HepG2 (cell line): ENCODE results near the gene ALDH3B2. TPM values are rescaled to one million over a fixed set of nuclear protein-coding genes. Genes with fewer than 3 reads are reported as not detected.

Experiments
- ATF3 ChIP-seq: sonication (generic); formaldehyde crosslinking; IDR thresholded peaks from 2 replicates; pipeline ENCODE4 v1.4.0; 2020; ENCODE audit warnings: missing genetic modification reagents
- CBX2 ChIP-seq, 2 experiments: fragments of 200-600 bp in 1 of 2; sonication (generic); formaldehyde crosslinking in 1 of 2; IDR thresholded peaks; 2 replicates each; pipeline versions ENCODE4 v1.7.0 to v1.8.1; 2018 to 2022; ENCODE audit warnings: low read depth in 2 of 2, low read length in 1 of 2, mild to moderate bottlenecking in 1 of 2, missing genetic modification reagents in 1 of 2
- EED ChIP-seq: sonication (generic); formaldehyde crosslinking; IDR thresholded peaks from 2 replicates; pipeline ENCODE4 v1.5.0; 2020; ENCODE audit warnings: mild to moderate bottlenecking, missing genetic modification reagents
- ELF1 ChIP-seq: sonication (generic); formaldehyde crosslinking; IDR thresholded peaks from 2 replicates; pipeline ENCODE4 v1.4.0; 2020; ENCODE audit warnings: missing genetic modification reagents
- IRF2 ChIP-seq: IDR thresholded peaks from 2 replicates; pipeline ENCODE4 v1.6.1; 2018; ENCODE audit warnings: missing genetic modification reagents, missing compliant biosample characterization
- KDM2A ChIP-seq: sonication (generic); formaldehyde crosslinking; IDR thresholded peaks from 2 replicates; pipeline ENCODE4 v1.4.0; 2020; ENCODE audit warnings: low read depth, missing genetic modification reagents, borderline replicate concordance
- KLF12 ChIP-seq: sonication (generic); formaldehyde crosslinking; IDR thresholded peaks from 2 replicates; pipeline ENCODE4 v1.4.0; 2020; ENCODE audit warnings: missing genetic modification reagents, borderline replicate concordance
- MBNL3 ChIP-seq: fragments of 250-450 bp; sonication (Bioruptor Pico); conservative IDR thresholded peaks from 2 replicates; pipeline ENCODE4 v1.8.0; 2022; ENCODE audit warnings: mild to moderate bottlenecking, inconsistent platforms
- MXI1 ChIP-seq: IDR thresholded peaks from 3 replicates; pipeline ENCODE4 v1.6.1; 2012; ENCODE audit warnings: low read depth, low read length, inconsistent platforms, borderline replicate concordance
- TCF12 ChIP-seq, 2 experiments: fragments of 450-650 bp in 1 of 2; sonication (generic) in 1 of 2; formaldehyde crosslinking in 1 of 2; IDR thresholded peaks; 2 replicates each; pipeline versions ENCODE4 v1.6.1 to v1.8.0; 2017 to 2022; ENCODE audit warnings: antibody characterized with exemption in 1 of 2, mild to moderate bottlenecking in 1 of 2, missing genetic modification reagents in 1 of 2, moderate library complexity in 1 of 2
- THRA ChIP-seq: sonication (generic); formaldehyde crosslinking; IDR thresholded peaks from 2 replicates; pipeline ENCODE4 v1.4.0; 2020; ENCODE audit warnings: missing genetic modification reagents, borderline replicate concordance
- ZFP37 ChIP-seq: sonication (generic); formaldehyde crosslinking; IDR thresholded peaks from 2 replicates; pipeline ENCODE4 v1.4.0; 2020; ENCODE audit warnings: missing genetic modification reagents, borderline replicate concordance
- ZNF383 ChIP-seq: sonication (generic); formaldehyde crosslinking; IDR thresholded peaks from 2 replicates; pipeline ENCODE4 v1.4.0; 2020; ENCODE audit warnings: missing genetic modification reagents, mild to moderate bottlenecking, borderline replicate concordance
- ZNF512B ChIP-seq: sonication (generic); formaldehyde crosslinking; IDR thresholded peaks from 2 replicates; pipeline ENCODE4 v1.5.1; 2020; ENCODE audit warnings: missing genetic modification reagents, mild to moderate bottlenecking, borderline replicate concordance
- ZNF616 ChIP-seq: sonication (generic); formaldehyde crosslinking; IDR thresholded peaks from 2 replicates; pipeline ENCODE4 v1.5.0; 2020; ENCODE audit warnings: low read depth, mild to moderate bottlenecking, missing genetic modification reagents
- ZNF687 ChIP-seq: sonication (generic); formaldehyde crosslinking; IDR thresholded peaks from 2 replicates; pipeline ENCODE4 v1.5.1; 2020; ENCODE audit warnings: mild to moderate bottlenecking, missing genetic modification reagents, moderate library complexity
- ZNF782 ChIP-seq: sonication (generic); formaldehyde crosslinking; IDR thresholded peaks from 2 replicates; pipeline ENCODE4 v1.4.0; 2020; ENCODE audit warnings: missing genetic modification reagents, mild to moderate bottlenecking, borderline replicate concordance
- ZSCAN12 ChIP-seq: sonication (generic); formaldehyde crosslinking; IDR thresholded peaks from 2 replicates; pipeline ENCODE4 v1.9.0; 2021; ENCODE audit warnings: mild to moderate bottlenecking, missing genetic modification reagents
- ZSCAN31 ChIP-seq: sonication (generic); formaldehyde crosslinking; IDR thresholded peaks from 2 replicates; pipeline ENCODE4 v1.5.0; 2020; ENCODE audit warnings: low read depth, mild to moderate bottlenecking, missing genetic modification reagents
- polyA plus RNA-seq, 8 experiments: library from polyadenylated mRNA; depleted of rRNA in 3 of 8; stranded (reverse) in 7 of 8; unstranded in 1 of 8; fragments of >200 nt; fragmentation: Illumina TruSeq in 4 of 8; extraction: Trizol in 4 of 8; gene quantifications; 2 replicates each; pipeline versions ENCODE4 v1.2.1 to v1.2.3, GENCODE V29; 2011 to 2016; ENCODE audit warnings: low read depth in 4 of 8, missing spikeins in 1 of 8, mixed read lengths in 1 of 8; ENCODE audit not compliant: insufficient read depth in 1 of 8
- total RNA-seq, 5 experiments: library from RNA; depleted of rRNA; stranded (reverse); fragments of >200 nt; fragmentation: Illumina TruSeq; extraction: Trizol; gene quantifications; 2 replicates each; pipeline ENCODE4 v1.2.3, GENCODE V29; 2016; ENCODE audit warnings: low read depth in 1 of 5

ALDH3B2 gene
- total and polyA plus RNA-seq, 2 of the 13 experiments (the other 11 are each of a cell fraction or from before 2014, with no cell fraction given), result not detected

- TF ChIP-seq ATF3, result no peak
- TF ChIP-seq ZNF383 (CRISPR knock-in tag), result 0 out of 2 replicates have a peak, but pooled peaks have one; percentile 31
- no peak for TF ChIP-seq ZNF512B (CRISPR knock-in tag)
- no peak for TF ChIP-seq ZNF616 (CRISPR knock-in tag)
- TF ChIP-seq ZSCAN12 (CRISPR knock-in tag), result no peak
- peak; percentile 85; the same call in 1 of the 2 replicates for TF ChIP-seq THRA (CRISPR knock-in tag)
- TF ChIP-seq KLF12 (CRISPR knock-in tag), result no peak
- 0 out of 2 replicates have a peak, but pooled peaks have one; percentile 28 for TF ChIP-seq ZSCAN31 (CRISPR knock-in tag)
- 0 out of 2 replicates have a peak, but pooled peaks have one; percentile 76 for TF ChIP-seq ZNF782 (CRISPR knock-in tag)
- no peak for TF ChIP-seq CBX2 (IDR thresholded peaks at IDR 0.05; ENCODE audit: low read depth, low read length)
- no peak for TF ChIP-seq CBX2 (CRISPR knock-in tag; IDR thresholded peaks at IDR 0.05; ENCODE audit: low read depth)
- no peak for TF ChIP-seq EED
- TF ChIP-seq MBNL3, result no peak
- TF ChIP-seq TCF12 (IDR thresholded peaks at IDR 0.05), result no peak
- no peak for TF ChIP-seq TCF12 (CRISPR knock-in tag; IDR thresholded peaks at IDR 0.05)
- 0 out of 2 replicates have a peak, but pooled peaks have one; percentile 12 for TF ChIP-seq IRF2 (CRISPR knock-in tag)
- TF ChIP-seq MXI1, result 0 out of 3 replicates have a peak, but pooled peaks have one; percentile 13
- TF ChIP-seq ELF1 (CRISPR knock-in tag), result no peak
- peak; percentile 74 for TF ChIP-seq ZNF687 (CRISPR knock-in tag)
- no peak for TF ChIP-seq ZFP37 (CRISPR knock-in tag)
- TF ChIP-seq KDM2A (CRISPR knock-in tag), result peak; percentile 50; the same call in 1 of the 2 replicates
Measured at GRCh38 chr11:67632175-67632981, 42.0 kb downstream of the ALDH3B2 start (continued).
